SK-N-SH treated with all-trans-retinoic acid at 6 μM for 48 hours (cell line): Measurements from ENCODE around the gene MITD1.

Source experiments
- ATAC-seq: fragments of 200-7000 bp; cut with Tn5 transposase; 3 replicates; pipeline ENCODE4 v1.9.1; 2020; ENCODE audit warnings: mild to moderate bottlenecking, moderate library complexity
- ARNTL ChIP-seq: fragments of 450-650 bp; formaldehyde crosslinking; IDR thresholded peaks from 2 replicates; pipeline ENCODE4 v1.5.0; 2020; ENCODE audit warnings: low read depth, mild to moderate bottlenecking, moderate library complexity, borderline replicate concordance
- BACH2 ChIP-seq: fragments of 250-450 bp; sonication (Bioruptor Pico); IDR thresholded peaks from 2 replicates; pipeline ENCODE4 v1.9.0; 2021; ENCODE audit warnings: mild to moderate bottlenecking, borderline replicate concordance
- CREB5 ChIP-seq: fragments of 250-450 bp; sonication (Bioruptor Pico); IDR thresholded peaks from 2 replicates; pipeline ENCODE4 v1.5.1; 2020; ENCODE audit warnings: low read depth, mild to moderate bottlenecking, moderate library complexity
- ESRRG ChIP-seq: fragments of 250-450 bp; sonication (Bioruptor Pico); IDR thresholded peaks from 2 replicates; pipeline ENCODE4 v1.6.1; 2021; ENCODE audit warnings: mild to moderate bottlenecking
- GLIS3 ChIP-seq: fragments of 250-450 bp; sonication (Bioruptor Pico); IDR thresholded peaks from 2 replicates; pipeline ENCODE4 v1.5.0; 2020; ENCODE audit warnings: mild to moderate bottlenecking, moderate library complexity
- ISL1 ChIP-seq: fragments of 250-450 bp; sonication (Bioruptor Pico); IDR thresholded peaks from 2 replicates; pipeline ENCODE4 v2.1.2; 2022; ENCODE audit warnings: mild to moderate bottlenecking, moderate library complexity
- OSR1 ChIP-seq: fragments of 250-450 bp; sonication (Bioruptor Pico); IDR thresholded peaks from 2 replicates; pipeline ENCODE4 v1.8.0; 2022; ENCODE audit warnings: moderate library complexity, mild to moderate bottlenecking, inconsistent platforms
- PATZ1 ChIP-seq: fragments of 250-450 bp; sonication (Bioruptor Pico); IDR thresholded peaks from 2 replicates; pipeline ENCODE4 v1.8.0; 2020; ENCODE audit warnings: mild to moderate bottlenecking, moderate library complexity, borderline replicate concordance
- PPARA ChIP-seq: fragments of 250-450 bp; sonication (Bioruptor Pico); IDR thresholded peaks from 2 replicates; pipeline ENCODE4 v1.5.0; 2020; ENCODE audit warnings: mild to moderate bottlenecking, borderline replicate concordance
- RARB ChIP-seq: fragments of 250-450 bp; sonication (Bioruptor Pico); IDR thresholded peaks from 2 replicates; pipeline ENCODE4 v1.8.0; 2021; ENCODE audit warnings: mild to moderate bottlenecking, moderate library complexity
- SNAI2 ChIP-seq: fragments of 250-450 bp; sonication (Bioruptor Pico); IDR thresholded peaks from 2 replicates; pipeline ENCODE4 v1.5.0; 2020; ENCODE audit warnings: mild to moderate bottlenecking, moderate library complexity
- TOX ChIP-seq: fragments of 250-450 bp; sonication (Bioruptor Pico); IDR thresholded peaks from 2 replicates; pipeline ENCODE4 v1.8.0; 2021; ENCODE audit warnings: mild to moderate bottlenecking, moderate library complexity, borderline replicate concordance
- ZC3H10 ChIP-seq: fragments of 250-450 bp; sonication (Bioruptor Pico); IDR thresholded peaks from 2 replicates; pipeline ENCODE4 v1.5.1; 2021; ENCODE audit warnings: mild to moderate bottlenecking, moderate library complexity
- ZFP30 ChIP-seq: fragments of 450-650 bp; formaldehyde crosslinking; IDR thresholded peaks from 2 replicates; pipeline ENCODE4 v1.5.0; 2022; ENCODE audit warnings: mild to moderate bottlenecking, moderate library complexity
- ZNF565 ChIP-seq: fragments of 450-650 bp; formaldehyde crosslinking; conservative IDR thresholded peaks from 2 replicates; pipeline ENCODE4 v1.5.0; 2020; ENCODE audit warnings: low read depth, mild to moderate bottlenecking, moderate library complexity
- ZNF70 ChIP-seq: fragments of 450-650 bp; formaldehyde crosslinking; IDR thresholded peaks from 2 replicates; pipeline ENCODE4 v1.5.0; 2020; ENCODE audit warnings: mild to moderate bottlenecking, moderate library complexity
- ZNF8 ChIP-seq: fragments of 450-650 bp; formaldehyde crosslinking; IDR thresholded peaks from 2 replicates; pipeline ENCODE4 v1.5.0; 2020; ENCODE audit warnings: mild to moderate bottlenecking, moderate library complexity
- TF ChIP-seq, protein P1 (sequence below): fragments of 250-450 bp; sonication (Bioruptor Pico); IDR thresholded peaks from 2 replicates; pipeline ENCODE4 v1.5.0; 2020; ENCODE audit warnings: mild to moderate bottlenecking, moderate library complexity
- TF ChIP-seq, protein P2 (sequence below): fragments of 250-450 bp; sonication (Bioruptor Pico); IDR thresholded peaks from 2 replicates; pipeline ENCODE4 v1.8.0; 2021; ENCODE audit warnings: low read depth, mild to moderate bottlenecking, moderate library complexity, borderline replicate concordance
- TF ChIP-seq, protein P3 (sequence below): fragments of 250-450 bp; sonication (Bioruptor Pico); IDR thresholded peaks from 2 replicates; pipeline ENCODE4 v1.5.1; 2021; ENCODE audit warnings: mild to moderate bottlenecking, moderate library complexity

Gene MITD1

DNA sequence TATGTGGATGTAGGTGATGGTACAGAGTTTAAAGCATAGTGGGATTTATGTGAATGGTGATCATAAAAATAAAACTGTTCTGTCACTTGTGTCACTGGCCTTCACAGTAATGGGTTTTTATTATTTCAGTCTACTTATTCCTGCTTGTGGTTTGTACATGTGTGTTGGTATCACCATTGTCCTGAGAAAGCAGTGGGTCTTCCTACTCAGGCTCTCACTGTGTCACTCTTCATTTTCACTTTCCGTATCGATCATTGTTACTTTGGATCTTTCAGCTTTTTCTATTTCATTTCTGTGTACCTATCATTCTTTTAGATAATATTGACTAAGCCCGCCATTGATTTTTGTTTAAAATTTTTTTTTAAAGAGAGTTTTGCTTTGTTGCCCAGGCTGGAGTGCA, 7.5 kb upstream of the MITD1 start:
- ATAC-seq = no peak
- TF ChIP-seq, protein P1, sequence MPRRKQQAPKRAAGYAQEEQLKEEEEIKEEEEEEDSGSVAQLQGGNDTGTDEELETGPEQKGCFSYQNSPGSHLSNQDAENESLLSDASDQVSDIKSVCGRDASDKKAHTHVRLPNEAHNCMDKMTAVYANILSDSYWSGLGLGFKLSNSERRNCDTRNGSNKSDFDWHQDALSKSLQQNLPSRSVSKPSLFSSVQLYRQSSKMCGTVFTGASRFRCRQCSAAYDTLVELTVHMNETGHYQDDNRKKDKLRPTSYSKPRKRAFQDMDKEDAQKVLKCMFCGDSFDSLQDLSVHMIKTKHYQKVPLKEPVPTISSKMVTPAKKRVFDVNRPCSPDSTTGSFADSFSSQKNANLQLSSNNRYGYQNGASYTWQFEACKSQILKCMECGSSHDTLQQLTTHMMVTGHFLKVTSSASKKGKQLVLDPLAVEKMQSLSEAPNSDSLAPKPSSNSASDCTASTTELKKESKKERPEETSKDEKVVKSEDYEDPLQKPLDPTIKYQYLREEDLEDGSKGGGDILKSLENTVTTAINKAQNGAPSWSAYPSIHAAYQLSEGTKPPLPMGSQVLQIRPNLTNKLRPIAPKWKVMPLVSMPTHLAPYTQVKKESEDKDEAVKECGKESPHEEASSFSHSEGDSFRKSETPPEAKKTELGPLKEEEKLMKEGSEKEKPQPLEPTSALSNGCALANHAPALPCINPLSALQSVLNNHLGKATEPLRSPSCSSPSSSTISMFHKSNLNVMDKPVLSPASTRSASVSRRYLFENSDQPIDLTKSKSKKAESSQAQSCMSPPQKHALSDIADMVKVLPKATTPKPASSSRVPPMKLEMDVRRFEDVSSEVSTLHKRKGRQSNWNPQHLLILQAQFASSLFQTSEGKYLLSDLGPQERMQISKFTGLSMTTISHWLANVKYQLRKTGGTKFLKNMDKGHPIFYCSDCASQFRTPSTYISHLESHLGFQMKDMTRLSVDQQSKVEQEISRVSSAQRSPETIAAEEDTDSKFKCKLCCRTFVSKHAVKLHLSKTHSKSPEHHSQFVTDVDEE (CRISPR knock-in tag) = no peak
- TF ChIP-seq ZNF565 (CRISPR knock-in tag) (no peak), ZNF8 (CRISPR knock-in tag) (no peak)

- TF ChIP-seq, protein P2, sequence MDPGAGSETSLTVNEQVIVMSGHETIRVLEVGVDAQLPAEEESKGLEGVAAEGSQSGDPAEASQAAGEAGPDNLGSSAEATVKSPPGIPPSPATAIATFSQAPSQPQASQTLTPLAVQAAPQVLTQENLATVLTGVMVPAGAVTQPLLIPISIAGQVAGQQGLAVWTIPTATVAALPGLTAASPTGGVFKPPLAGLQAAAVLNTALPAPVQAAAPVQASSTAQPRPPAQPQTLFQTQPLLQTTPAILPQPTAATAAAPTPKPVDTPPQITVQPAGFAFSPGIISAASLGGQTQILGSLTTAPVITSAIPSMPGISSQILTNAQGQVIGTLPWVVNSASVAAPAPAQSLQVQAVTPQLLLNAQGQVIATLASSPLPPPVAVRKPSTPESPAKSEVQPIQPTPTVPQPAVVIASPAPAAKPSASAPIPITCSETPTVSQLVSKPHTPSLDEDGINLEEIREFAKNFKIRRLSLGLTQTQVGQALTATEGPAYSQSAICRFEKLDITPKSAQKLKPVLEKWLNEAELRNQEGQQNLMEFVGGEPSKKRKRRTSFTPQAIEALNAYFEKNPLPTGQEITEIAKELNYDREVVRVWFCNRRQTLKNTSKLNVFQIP = no peak
- no peak for TF ChIP-seq BACH2
- TF ChIP-seq ZFP30 (CRISPR knock-in tag) = no peak
- no peak for TF ChIP-seq TOX (CRISPR knock-in tag)
- TF ChIP-seq, protein P1 (CRISPR knock-in tag) = no peak
- TF ChIP-seq, protein P3, sequence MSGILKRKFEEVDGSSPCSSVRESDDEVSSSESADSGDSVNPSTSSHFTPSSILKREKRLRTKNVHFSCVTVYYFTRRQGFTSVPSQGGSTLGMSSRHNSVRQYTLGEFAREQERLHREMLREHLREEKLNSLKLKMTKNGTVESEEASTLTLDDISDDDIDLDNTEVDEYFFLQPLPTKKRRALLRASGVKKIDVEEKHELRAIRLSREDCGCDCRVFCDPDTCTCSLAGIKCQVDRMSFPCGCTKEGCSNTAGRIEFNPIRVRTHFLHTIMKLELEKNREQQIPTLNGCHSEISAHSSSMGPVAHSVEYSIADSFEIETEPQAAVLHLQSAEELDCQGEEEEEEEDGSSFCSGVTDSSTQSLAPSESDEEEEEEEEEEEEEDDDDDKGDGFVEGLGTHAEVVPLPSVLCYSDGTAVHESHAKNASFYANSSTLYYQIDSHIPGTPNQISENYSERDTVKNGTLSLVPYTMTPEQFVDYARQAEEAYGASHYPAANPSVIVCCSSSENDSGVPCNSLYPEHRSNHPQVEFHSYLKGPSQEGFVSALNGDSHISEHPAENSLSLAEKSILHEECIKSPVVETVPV (CRISPR knock-in tag) = no peak
- TF ChIP-seq RARB (CRISPR knock-in tag) = no peak
- no peak for TF ChIP-seq ARNTL (CRISPR knock-in tag)
- TF ChIP-seq ESRRG (CRISPR knock-in tag) = no peak
- no peak for TF ChIP-seq PPARA (CRISPR knock-in tag)
- no peak for TF ChIP-seq SNAI2 (CRISPR knock-in tag)
- TF ChIP-seq ZNF8 (CRISPR knock-in tag) = no peak
- no peak for TF ChIP-seq ISL1
- no peak for TF ChIP-seq OSR1 (CRISPR knock-in tag)
- TF ChIP-seq ZNF565 (CRISPR knock-in tag) = no peak
- no peak for TF ChIP-seq CREB5 (CRISPR knock-in tag)
- no peak for TF ChIP-seq PATZ1
- no peak for TF ChIP-seq ZNF70
- TF ChIP-seq GLIS3 (CRISPR knock-in tag) = no peak
- TF ChIP-seq ZC3H10 (CRISPR knock-in tag) = no peak
- no peak for ATAC-seq
These were observed 6.2 kb upstream of the MITD1 start for GRCh38 chr2:99187011-99187410.
